MCF 10A (cell line): ENCODE data around the gene TAS1R1. TPM values are rescaled to one million over a fixed set of nuclear protein-coding genes. Genes with fewer than 3 reads are reported as not detected.

Source experiments
- BruUV-seq: library from RNA; stranded (reverse); fragments of 400-500 nt; replicated peaks from 2 replicates; lab custom pipeline; 2021; lab: Mats Ljungman, UMichigan
- CTCF ChIA-PET: fragments of 300-600 bp; sonication (Branson Sonifier 250); formaldehyde crosslinking; extraction: SDS; loops from one replicate; lab custom pipeline; 2021; ENCODE audit warnings: antibody characterized with exemption, inconsistent platforms; lab: Yijun Ruan, JAX
- POLR2A ChIA-PET: fragments of 300-600, 350-650 bp; sonication (Branson Sonifier 250); formaldehyde crosslinking; extraction: SDS; loops from one replicate; lab custom pipeline; 2020; ENCODE audit warnings: antibody characterized with exemption, inconsistent platforms; lab: Yijun Ruan, JAX
- DNase-seq: peaks from one replicate; pipeline ENCODE4 v3.0.0-alpha.2; 2018; ENCODE audit not compliant: unreplicated experiment
- H3K27ac Mint-ChIP-seq: one replicate; pipeline ENCODE4 v1.8.0; 2022; ENCODE audit warnings: mild to moderate bottlenecking, low read depth, mixed read lengths; ENCODE audit not compliant: unreplicated experiment
- H3K27me3 Mint-ChIP-seq: one replicate; pipeline ENCODE4 v1.8.0; 2022; ENCODE audit warnings: mixed read lengths; ENCODE audit not compliant: insufficient read depth, unreplicated experiment
- H3K36me3 Mint-ChIP-seq: one replicate; pipeline ENCODE4 v1.8.0; 2022; ENCODE audit warnings: mild to moderate bottlenecking, moderate library complexity, mixed read lengths; ENCODE audit not compliant: insufficient read depth, unreplicated experiment
- H3K4me1 Mint-ChIP-seq: one replicate; pipeline ENCODE4 v1.8.0; 2022; ENCODE audit warnings: mixed read lengths; ENCODE audit not compliant: insufficient read depth, unreplicated experiment
- H3K4me3 Mint-ChIP-seq: one replicate; pipeline ENCODE4 v1.8.0; 2022; ENCODE audit warnings: mild to moderate bottlenecking, moderate library complexity, mixed read lengths; ENCODE audit not compliant: unreplicated experiment
- H3K9me3 Mint-ChIP-seq: one replicate; pipeline ENCODE4 v1.8.0; 2022; ENCODE audit warnings: mixed read lengths; ENCODE audit not compliant: unreplicated experiment
- CTCF ChIP-seq: fragments of 200-600 bp; IDR thresholded peaks from one replicate; pipeline ENCODE4 v1.8.0; 2022; ENCODE audit warnings: antibody characterized with exemption, mild to moderate bottlenecking; ENCODE audit not compliant: unreplicated experiment
- intact Hi-C: fragments of 100-400 bp; cut with micrococcal nuclease; formaldehyde crosslinking; loops from 2 replicates; pipeline ENCODE4 v1.14.1; 2022
- total RNA-seq: library from RNA; stranded (reverse); gene quantifications from 2 replicates; pipeline ENCODE4 v1.2.3, GENCODE V29; 2022

The TAS1R1 gene
- total RNA-seq, 1 experiment from 2014 or later, result not detected

- intact Hi-C loops, result no loop called here
- Mint-ChIP-seq H3K4me1 (no peaks in the 10 kb centered on the region), H3K27me3 (no peaks in the 10 kb centered on the region), H3K36me3 (peaks cover 95% of the 10 kb centered on the region), H3K4me3 (no peak overlapping the region), H3K9me3 (no peaks in the 10 kb centered on the region), H3K27ac (peak overlapping the region; percentile 39)
- ChIA-PET POLR2A (no interaction called here), CTCF (interaction anchor here (1.8 kb wide), 1 partner anchor 9 kb away, joined by 4 read pairs; the partner anchor contains the start of gene NOL9)
- BruUV-seq, result no TSS peak
- no peak for TF ChIP-seq CTCF
- no peak for DNase-seq
Observed at GRCh38 chr1:6545276-6546112, 9.6 kb upstream of the TAS1R1 start.

GRCh38 chr1:6546326-6546725 lies 8.8 kb upstream of the TAS1R1 start:
- intact Hi-C loops, result no loop called here
- Mint-ChIP-seq H3K4me1 (no peaks in the 10 kb centered on the region), H3K27ac (no peak overlapping the region), H3K4me3 (no peak overlapping the region), H3K27me3 (no peaks in the 10 kb centered on the region), H3K9me3 (no peaks in the 10 kb centered on the region), H3K36me3 (peaks cover 93% of the 10 kb centered on the region)
- BruUV-seq, result no TSS peak
- DNase-seq, result no peak
- CTCF ChIA-PET, result interaction anchor here (1.8 kb wide), 1 partner anchor 8 kb away, joined by 4 read pairs; the partner anchor contains the start of gene NOL9
- TF ChIP-seq CTCF, result no peak
- POLR2A ChIA-PET, result interaction anchor here (0.7 kb wide), 1 partner anchor 188 kb away, joined by 5 read pairs; no protein-coding TSS in a partner anchor

GRCh38 chr1:6547301-6547700 lies 7.8 kb upstream of the TAS1R1 start:
- H3K4me1 Mint-ChIP-seq, result no peaks in the 10 kb centered on the region
- POLR2A ChIA-PET, result interaction anchor here (2.0 kb wide), 1 partner anchor 32 kb away, joined by 5 read pairs; the partner anchor contains the start of gene ZBTB48
- TF ChIP-seq CTCF, result no peak

More at GRCh38 chr1:6547301-6547700, 7.8 kb upstream of the TAS1R1 start:
- Mint-ChIP-seq H3K27me3 (no peaks in the 10 kb centered on the region), H3K36me3 (peaks cover 90% of the 10 kb centered on the region), H3K4me3 (no peak overlapping the region), H3K27ac (no peak overlapping the region), H3K9me3 (no peaks in the 10 kb centered on the region)
- intact Hi-C loops, result no loop called here
- CTCF ChIA-PET, result interaction anchor here (1.1 to 1.8 kb wide), 3 partner anchors 7 to 62 kb away, joined by 3 to 4 read pairs (median 4); partner anchors contain the start of gene NOL9
- BruUV-seq, result no TSS peak
- DNase-seq, result peak; percentile 17
